NCI-H1105 (cell line): ENCODE results near the gene AUTS2.

ENCODE experiments used
- DNase-seq: peaks from one replicate; lab custom pipeline; 2025; lab: John Stamatoyannopoulos, UW

Gene AUTS2

DNA sequence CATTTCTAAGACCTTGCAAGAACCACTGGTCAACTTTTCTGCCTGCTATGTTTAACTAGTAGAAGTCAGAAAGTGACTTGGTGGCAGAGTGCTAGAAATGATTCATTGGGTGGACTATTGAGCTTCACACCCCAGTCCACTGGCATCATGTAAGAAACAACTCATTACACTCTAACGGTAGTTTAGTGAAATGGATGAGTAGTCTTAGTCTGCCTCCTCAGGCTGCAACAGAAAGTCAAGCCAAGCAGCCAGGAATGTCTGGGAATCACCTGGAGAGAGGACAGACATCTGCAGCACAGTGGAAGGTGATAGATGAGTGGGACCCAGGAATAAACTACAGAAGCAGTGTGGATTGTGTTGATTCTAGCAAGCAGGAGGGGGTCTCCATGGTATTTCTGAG is 125.4 kb downstream of the AUTS2 start:
- no peak for DNase-seq

GRCh38 chr7:69728304-69728703 is 130.0 kb downstream of the AUTS2 start:
- DNase-seq, result no peak

DNA sequence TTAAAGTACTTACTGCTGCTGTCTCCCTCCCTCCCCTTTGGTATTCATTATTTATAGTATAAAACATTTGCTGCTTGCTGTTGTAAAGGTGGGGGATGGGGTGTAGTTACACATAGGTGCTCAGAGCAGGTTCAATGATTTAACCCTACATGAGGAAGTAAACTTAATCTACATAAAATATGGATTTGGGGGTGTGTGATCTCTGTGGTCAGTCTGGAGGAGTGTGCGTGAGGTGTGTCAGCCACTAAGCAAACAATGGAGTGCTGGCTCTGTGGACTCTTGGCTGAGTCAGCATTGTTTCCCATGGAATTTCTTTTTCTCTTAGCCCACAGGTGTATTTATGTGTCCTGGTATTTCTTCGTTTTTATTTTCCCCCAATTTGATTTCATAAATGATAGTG is 133.9 kb downstream of the AUTS2 start:
- no peak for DNase-seq

DNA sequence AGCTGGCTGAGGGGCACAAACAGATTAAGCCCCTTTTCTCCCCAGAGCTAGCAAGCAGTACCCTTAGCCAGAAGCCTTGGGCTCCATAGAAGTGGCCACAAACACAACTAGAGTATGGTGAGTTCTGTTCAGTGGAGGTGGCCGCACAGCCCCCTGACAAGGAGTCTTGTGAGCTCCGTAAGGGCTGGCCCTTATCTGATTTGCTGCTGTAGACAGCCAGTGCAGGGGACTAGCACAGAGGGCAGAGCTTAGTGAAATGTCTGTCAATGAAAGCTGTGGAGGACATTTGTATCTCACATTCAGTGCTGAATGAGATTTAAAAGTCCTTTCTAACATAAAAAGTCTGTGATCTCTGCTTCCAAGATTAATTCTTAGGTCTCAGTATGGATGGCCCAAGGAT is 137.3 kb downstream of the AUTS2 start:
- DNase-seq, result no peak

- DNase-seq, result no peak
Observed at GRCh38 chr7:69736126-69736810, 138.0 kb downstream of the AUTS2 start.

- no peak for DNase-seq
Observed at GRCh38 chr7:69738396-69738951, 140.2 kb downstream of the AUTS2 start.

GRCh38 chr7:69739190-69739589 is 140.9 kb downstream of the AUTS2 start:
- no peak for DNase-seq

DNA sequence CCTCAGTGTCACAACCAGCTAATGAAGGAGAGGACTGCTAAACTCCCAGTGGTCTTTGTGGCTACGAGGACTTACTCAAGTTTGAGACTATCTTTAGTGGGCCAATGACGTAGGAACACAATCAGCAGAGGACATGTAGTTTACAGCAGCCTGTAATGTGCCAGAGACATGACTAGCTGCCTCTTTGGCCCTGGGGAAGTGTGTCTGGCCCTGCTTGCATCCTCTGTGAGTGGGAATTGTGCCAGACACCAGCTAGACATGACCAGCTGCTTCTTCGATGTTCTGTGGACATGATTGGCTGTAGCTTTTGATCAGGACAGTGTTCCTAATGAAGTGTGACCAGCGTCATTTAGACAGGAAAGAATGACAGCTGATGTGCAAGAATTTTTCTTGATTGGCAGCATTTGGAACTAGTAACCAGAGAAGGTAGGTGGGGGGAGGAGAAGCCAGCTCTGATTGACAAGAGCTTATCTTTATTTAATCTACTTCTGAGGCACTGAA is 141.7 kb downstream of the AUTS2 start:
- DNase-seq, result peak; percentile 14

- DNase-seq, result no peak
Observed at GRCh38 chr7:69742237-69742636, 144.0 kb downstream of the AUTS2 start.

DNA sequence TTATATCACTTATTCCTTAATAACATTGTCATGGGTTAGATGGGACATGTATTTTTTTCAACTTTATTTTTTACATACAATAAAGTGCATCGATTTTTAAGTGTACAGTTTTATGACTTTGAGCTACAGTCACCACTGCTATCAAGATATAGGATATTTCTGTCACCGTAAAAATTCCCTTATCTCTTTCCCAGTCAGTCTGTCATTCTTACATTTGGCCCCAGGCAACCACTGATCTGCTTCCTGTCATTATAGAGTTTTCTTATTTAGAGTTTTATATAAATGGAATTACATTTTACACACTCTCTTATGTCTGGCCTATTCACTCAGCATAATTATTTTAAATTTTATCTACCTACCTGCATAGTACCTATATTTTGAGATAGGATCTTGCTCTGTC is 145.2 kb downstream of the AUTS2 start:
- DNase-seq, result no peak

DNA sequence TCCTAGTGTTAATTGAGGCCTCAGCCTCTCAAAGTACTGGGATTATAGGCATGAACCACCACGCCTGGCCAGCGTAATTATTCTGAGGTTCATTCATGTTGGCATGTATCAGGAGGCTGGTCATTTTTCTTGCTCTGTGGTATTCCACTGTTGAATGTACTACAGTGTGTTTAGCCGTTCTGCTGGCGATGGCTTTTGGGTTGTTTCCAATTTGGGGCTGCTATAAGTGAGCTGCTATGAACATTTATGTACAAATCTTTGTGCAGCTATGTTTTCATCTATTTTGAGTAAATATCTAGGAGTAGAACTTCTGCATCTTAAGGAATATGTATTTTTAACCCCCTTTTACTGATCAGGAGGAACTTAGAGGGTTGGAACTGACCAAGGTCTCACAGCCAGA is 145.8 kb downstream of the AUTS2 start:
- DNase-seq, result no peak

DNA sequence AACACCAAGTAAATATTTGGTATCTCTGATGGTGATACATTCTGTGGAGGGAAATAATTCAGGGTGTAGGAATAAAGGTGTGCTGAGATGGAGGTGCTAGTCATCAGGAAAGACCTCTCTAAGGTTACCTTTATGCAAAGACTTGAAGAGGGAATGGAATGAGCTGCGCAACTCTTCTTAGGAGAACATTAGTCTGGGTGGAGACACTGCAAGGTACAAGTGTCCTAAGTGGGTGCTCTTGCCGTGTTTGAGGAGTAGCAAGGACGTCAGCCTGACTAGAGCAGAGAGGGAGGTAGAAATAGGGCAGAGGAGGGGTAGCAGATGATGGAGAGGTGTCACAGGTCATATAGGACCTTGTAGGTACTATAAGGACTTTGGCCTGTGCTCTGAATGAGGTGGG is 148.1 kb downstream of the AUTS2 start:
- DNase-seq, result no peak

DNA sequence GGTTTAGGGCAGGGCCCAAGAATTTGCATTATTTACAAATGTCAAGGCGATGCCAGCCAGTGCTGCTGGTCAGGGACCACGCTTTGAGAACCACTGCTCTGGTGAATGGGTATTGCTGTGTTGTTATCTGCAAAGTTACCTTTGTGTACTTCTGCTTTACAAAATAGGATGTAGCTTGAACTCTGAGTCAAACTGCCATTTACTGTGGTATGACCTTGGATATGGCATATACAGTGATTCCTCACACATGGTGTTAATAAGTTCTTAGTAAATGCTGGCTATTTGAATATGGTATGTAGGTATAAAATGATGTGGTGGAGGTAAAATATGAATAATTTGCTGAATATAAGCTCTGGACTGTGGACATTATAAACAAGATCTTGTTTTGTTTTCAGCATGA is 148.9 kb downstream of the AUTS2 start:
- DNase-seq, result no peak

DNA sequence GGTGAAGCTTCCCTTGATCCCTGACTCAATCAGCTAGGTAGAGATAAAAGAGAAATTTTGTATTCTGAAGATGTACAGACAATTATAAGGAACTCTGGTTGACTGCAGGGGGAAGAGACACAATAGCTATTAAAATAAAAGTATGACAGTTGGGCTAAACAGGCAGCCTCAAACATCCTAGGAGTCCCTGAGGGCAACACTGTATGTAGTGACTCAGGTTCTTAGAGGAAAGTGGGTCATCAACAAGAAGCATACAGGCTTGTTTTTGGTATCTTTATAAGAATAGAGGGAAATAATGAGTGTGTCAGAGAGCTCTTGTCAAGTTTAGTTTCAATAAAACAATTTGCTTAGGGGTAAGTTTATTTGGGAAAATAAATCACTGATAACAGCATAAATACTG is 150.3 kb downstream of the AUTS2 start:
- DNase-seq, result no peak

- DNase-seq, result no peak
Observed at GRCh38 chr7:69749372-69749979, 151.2 kb downstream of the AUTS2 start.

DNA sequence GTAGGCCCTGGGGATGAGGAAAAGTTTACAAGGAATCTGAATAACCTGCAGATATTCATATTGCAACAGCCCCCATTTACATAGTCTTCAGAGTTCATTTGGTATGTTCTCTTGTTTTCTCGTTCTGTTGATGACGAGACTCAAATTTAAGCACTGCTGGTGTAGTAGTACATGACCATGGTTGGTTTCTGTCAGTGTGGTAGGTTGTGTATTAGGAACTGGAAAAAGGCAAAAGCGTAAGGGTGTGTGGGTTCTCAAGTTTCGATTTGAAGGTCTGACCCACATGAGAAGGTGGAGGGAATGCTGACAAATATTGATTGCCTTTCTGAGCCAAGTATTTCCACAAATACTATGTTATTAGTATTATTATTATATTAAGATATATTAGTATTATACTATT is 151.7 kb downstream of the AUTS2 start:
- DNase-seq, result no peak

GRCh38 chr7:69751026-69751425 is 152.8 kb downstream of the AUTS2 start:
- DNase-seq, result no peak

DNA sequence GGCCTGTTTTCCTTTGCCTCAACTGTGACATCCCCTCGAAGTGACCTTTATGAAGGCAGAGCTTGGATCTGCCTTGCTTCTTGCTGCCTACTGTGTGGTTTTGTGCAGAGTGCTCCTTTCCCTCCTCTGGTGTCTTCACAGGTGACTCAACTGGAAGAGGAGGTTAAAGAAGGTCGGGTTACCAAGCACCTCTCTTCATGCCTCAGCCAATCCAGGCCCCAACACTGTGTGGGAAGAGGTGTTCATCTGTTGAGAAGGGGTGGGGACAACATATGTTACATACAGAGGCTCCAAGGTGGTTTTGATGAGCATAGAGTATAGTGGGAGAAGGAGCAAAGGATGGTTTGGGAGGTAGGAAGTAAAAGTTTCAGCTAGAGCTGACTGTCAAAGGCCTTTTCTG is 155.7 kb downstream of the AUTS2 start:
- DNase-seq, result no peak

DNA sequence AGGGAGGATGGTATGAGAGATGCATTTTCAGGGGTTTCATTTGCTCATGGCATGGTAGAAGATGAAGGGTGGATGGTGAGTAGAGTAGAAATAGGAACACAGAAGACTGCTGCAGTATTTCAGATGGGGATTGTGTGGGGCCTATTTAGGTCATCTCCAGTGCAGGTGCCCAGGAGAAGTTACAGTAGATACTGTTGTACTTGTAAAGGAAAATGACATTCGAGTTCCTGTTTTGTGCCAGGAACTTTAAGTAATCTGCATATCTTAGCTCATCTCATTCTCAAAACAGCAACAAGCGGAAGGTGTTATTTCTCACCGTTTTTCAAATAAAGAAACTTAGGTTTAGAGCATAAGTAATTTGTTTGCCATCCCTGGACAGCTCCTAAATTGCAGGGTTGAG is 156.2 kb downstream of the AUTS2 start:
- no peak for DNase-seq

DNA sequence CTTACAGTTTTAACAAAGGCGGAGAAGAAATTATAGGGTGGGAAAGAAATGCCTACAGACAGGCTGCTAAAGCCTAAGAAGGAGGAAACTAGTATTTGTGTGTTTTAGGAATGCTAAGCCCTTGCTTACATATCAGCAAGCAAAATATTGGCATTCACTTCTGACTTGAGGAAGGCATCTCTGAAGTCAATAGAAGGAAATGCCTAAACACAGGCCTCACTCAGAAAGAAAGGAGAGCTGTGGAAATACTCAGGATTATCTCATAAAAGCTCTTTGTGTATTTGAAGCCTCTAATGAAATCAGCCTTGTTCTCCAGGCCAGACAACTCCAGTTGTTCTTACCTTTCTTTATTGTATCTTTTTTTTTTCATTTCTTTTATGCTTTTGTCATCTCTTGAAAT is 158.0 kb downstream of the AUTS2 start:
- no peak for DNase-seq

DNA sequence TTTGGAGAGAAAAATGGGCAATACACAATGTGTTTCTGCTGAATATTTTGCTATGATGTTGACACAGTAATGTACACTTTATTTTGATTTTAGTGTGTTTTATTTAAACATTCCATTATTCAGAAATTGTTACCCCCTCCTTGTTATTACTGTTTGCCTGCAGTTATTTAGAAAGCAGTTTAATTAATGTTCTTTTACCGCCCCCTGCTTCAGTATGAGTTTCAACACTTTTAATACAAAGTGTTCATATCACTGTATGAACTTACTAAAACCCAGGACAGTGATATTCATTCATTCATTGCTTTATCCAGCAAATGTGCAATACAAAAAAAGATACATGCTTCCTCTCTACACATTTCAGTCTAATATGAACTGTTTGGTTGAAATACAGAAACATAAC is 159.3 kb downstream of the AUTS2 start:
- DNase-seq, result no peak

DNA sequence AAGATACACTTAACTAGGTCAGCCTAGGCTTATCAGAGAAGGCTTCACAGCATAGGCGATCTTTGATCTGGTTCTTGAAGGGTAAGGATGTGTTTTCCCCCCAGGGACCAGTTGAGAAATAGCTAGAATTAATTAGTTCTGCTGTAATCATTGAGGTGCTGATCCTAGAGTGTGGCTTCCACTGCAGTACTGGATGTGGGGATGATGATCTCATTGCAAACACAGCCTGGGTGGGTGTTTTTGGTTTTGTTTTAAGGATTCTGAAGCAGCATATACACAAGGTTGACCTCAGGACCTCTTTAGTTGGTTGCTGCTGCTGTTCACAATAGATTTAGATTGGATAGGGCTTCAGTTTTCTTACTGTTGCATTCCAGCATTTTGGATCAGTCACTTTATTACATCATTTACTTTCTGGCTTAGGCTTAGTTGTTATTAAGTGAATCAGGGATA is 159.7 kb downstream of the AUTS2 start:
- DNase-seq, result no peak

- no peak for DNase-seq
Observed at GRCh38 chr7:69759373-69759772, 161.1 kb downstream of the AUTS2 start.
